ENCODE results near the gene RIMS4. TPM values are rescaled to one million over a fixed set of nuclear protein-coding genes. Genes with fewer than 3 reads are reported as not detected.

RIMS4 gene
- total and polyA plus RNA-seq, 10 of the 15 experiments (the other 5 are each of a cell fraction or from before 2014, with no cell fraction given) = under 0.01 to 0.07 (median 0.05) TPM; not detected in 5

- FAIRE-seq (no peak), ATAC-seq (no peak), DNase-seq (ENCODE audit: low read depth, low spot score) (no peak)
- in situ Hi-C loops (cut with MboI) (no loop called here), intact Hi-C loops (cut with micrococcal nuclease; ENCODE audit: unreplicated experiment) (no loop called here)
- Histone ChIP-seq H3K36me3 (ENCODE audit: control insufficient read depth in 2 of 2, insufficient read depth in 2 of 2, low read length in 1 of 2) (no peaks in the 10 kb centered on the region), H3K9ac (ENCODE audit: control insufficient read depth, insufficient read depth, low read length) (no peak overlapping the region), H3K27ac (ENCODE audit: control insufficient read depth, insufficient read depth) (no peak overlapping the region), H3K79me2 (ENCODE audit: control insufficient read depth, insufficient read depth, low read length) (no peaks in the 10 kb centered on the region), H3K4me2 (ENCODE audit: control insufficient read depth, insufficient read depth) (no peak overlapping the region), H3K4me3 (no peak overlapping the region), H3K27me3 (replicated peaks in 1 of 2; ENCODE audit: control insufficient read depth in 2 of 2, insufficient read depth in 2 of 2, low read length in 1 of 2) (peaks cover 0 to 3% of the 10 kb centered on the region in 2 experiments; a peak in 3 of 4 replicates), H4K20me1 (ENCODE audit: control insufficient read depth, insufficient read depth) (no peaks in the 10 kb centered on the region), H2AFZ (ENCODE audit: control insufficient read depth, low read depth, low read length) (no peak overlapping the region), H3K9me3 (replicated peaks; ENCODE audit: control insufficient read depth, insufficient read depth, low read length) (no peaks in the 10 kb centered on the region), H3K4me1 (ENCODE audit: control insufficient read depth, insufficient read depth, low read length) (no peaks in the 10 kb centered on the region)
- TF ChIP-seq ASH2L (IDR thresholded peaks at IDR 0.05; ENCODE audit: borderline replicate concordance, low read depth) (no peak), PRDM15 (CRISPR knock-in tag; IDR thresholded peaks at IDR 0.05) (no peak), SREBF2 (IDR thresholded peaks at IDR 0.05; ENCODE audit: low read length) (no peak)
- 45% methylated on average over 17 of the region's 18 CpGs for WGBS (ENCODE audit: insufficient coverage, insufficient replicate concordance, low lambda C conversion rate, missing lambda C conversion rate)
- BruUV-seq (replicated peaks) = no TSS peak
- ChIA-PET POLR2A (no interaction called here), CTCF (no interaction called here), SMC1A (ENCODE audit: uncharacterized antibody, unreplicated experiment) (no interaction called here), RAD21 (ENCODE audit: unreplicated experiment) (no interaction called here)
Measured at GRCh38 chr20:44756011-44756688, 54.2 kb downstream of the RIMS4 start.
